ENCODE data around the gene ZNF681.

The ZNF681 gene

DNA sequence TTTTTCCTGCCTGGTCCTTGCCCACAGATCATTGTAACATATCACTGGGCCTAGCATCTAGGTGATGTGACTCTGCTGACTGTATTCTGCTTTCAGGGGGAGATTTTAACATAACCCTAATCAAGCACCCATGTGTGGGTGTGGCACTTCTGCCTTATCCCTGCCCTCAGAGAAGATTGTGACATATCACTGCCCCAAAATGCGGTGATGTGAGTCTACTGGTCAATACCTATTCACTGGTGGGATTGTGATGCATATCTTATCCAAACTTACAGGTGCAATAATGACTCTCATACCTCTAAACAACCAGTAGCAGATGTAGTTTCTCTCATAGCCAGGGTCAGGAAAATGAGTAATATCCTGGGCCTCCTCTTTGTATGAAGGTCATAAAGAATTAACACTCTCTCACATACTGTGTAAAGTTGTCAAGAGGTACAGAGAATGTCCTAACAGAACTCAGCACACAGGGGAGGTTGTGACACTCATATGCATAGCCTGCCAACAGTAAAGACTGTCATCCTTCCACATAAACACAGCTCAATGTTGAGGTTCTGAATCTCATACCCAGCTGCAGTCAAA lies 12.1 kb upstream of the ZNF681 start:
- TF ChIP-seq FOXP2 (optimal IDR thresholded peaks at IDR 0.05; ENCODE audit: borderline replicate concordance, extremely low read depth, extremely low read length, insufficient read depth), result no peak

DNA sequence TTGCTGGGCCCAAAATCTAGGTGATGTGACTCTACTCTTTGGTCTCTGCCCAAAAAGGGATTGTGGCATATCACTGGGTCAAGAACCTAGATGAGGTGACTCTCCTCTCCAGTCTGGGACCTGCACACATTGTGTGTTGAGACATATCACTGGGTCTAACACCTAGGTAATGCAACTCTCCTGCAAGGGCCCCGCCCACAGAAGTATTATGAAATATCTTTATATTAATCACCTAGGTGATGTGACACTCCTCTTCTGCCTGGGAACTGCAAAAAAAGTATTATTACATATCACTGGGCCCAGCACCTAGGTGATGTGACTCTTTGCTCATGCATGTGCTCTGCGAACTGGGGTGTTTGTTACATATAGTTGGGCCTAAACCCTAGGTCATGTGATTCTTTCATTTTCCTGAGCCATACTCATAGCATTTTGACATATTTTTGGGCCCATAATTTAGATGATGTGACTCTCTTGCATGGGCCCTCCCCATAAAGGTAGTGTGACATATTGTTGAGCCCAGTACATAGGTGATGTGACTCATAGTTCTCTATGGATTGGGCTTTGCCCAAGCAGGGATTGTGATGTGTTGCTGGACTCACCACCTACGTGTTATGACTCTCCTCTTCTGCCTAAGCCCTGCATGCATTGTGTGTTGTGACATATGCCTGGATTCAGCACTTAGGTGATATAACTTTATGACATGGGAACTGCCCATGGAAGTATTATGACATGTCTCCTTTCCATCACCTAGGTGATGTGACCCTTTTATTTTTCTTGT lies 11.2 kb upstream of the ZNF681 start:
- TF ChIP-seq SIN3A (IDR thresholded peaks at IDR 0.05; ENCODE audit: borderline replicate concordance, insufficient read depth, low read length), result no peak
- TF ChIP-seq FOXP2 (optimal IDR thresholded peaks at IDR 0.05; ENCODE audit: borderline replicate concordance, extremely low read depth, extremely low read length, insufficient read depth), result no peak
- no peak for TF ChIP-seq TAF1 (IDR thresholded peaks at IDR 0.05; ENCODE audit: borderline replicate concordance, insufficient read depth, low read length)
- TF ChIP-seq, protein P1, sequence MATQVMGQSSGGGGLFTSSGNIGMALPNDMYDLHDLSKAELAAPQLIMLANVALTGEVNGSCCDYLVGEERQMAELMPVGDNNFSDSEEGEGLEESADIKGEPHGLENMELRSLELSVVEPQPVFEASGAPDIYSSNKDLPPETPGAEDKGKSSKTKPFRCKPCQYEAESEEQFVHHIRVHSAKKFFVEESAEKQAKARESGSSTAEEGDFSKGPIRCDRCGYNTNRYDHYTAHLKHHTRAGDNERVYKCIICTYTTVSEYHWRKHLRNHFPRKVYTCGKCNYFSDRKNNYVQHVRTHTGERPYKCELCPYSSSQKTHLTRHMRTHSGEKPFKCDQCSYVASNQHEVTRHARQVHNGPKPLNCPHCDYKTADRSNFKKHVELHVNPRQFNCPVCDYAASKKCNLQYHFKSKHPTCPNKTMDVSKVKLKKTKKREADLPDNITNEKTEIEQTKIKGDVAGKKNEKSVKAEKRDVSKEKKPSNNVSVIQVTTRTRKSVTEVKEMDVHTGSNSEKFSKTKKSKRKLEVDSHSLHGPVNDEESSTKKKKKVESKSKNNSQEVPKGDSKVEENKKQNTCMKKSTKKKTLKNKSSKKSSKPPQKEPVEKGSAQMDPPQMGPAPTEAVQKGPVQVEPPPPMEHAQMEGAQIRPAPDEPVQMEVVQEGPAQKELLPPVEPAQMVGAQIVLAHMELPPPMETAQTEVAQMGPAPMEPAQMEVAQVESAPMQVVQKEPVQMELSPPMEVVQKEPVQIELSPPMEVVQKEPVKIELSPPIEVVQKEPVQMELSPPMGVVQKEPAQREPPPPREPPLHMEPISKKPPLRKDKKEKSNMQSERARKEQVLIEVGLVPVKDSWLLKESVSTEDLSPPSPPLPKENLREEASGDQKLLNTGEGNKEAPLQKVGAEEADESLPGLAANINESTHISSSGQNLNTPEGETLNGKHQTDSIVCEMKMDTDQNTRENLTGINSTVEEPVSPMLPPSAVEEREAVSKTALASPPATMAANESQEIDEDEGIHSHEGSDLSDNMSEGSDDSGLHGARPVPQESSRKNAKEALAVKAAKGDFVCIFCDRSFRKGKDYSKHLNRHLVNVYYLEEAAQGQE (IDR thresholded peaks at IDR 0.05; ENCODE audit: insufficient read depth in 1 of 2, low read depth in 2 of 2, low read length in 2 of 2), result no peak
- TF ChIP-seq POLR2AphosphoS5 (IDR thresholded peaks at IDR 0.05; ENCODE audit: low read depth, low read length), result no peak

DNA sequence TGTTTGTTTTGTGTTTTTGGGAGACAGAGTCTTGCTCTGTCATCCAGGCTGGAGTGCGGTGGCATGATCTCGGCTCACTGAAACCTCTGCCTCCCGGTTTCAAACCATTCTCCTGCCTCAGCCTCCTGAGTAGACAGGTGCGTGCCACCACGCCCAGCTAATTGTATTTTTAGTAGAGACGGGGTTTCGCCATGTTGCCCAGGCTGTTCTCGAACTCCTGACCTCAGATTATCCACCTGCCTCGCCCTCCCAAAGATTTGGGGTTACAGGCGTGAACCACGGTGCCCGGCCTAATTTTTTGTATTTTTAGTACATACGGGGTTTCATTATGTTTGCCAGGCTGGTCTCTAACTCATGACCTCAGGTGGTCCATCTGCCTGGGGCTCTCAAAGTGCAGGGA lies 8.3 kb upstream of the ZNF681 start:
- TF ChIP-seq SIN3A (IDR thresholded peaks at IDR 0.05; ENCODE audit: borderline replicate concordance, insufficient read depth, low read length), result no peak
- TF ChIP-seq FOXP2 (optimal IDR thresholded peaks at IDR 0.05; ENCODE audit: borderline replicate concordance, extremely low read depth, extremely low read length, insufficient read depth), result no peak
- no peak for TF ChIP-seq POLR2AphosphoS5 (IDR thresholded peaks at IDR 0.05; ENCODE audit: low read depth, low read length)
- TF ChIP-seq, protein P1 (IDR thresholded peaks at IDR 0.05; ENCODE audit: insufficient read depth in 1 of 2, low read depth in 2 of 2, low read length in 2 of 2), result no peak
- TF ChIP-seq TAF1 (IDR thresholded peaks at IDR 0.05; ENCODE audit: borderline replicate concordance, insufficient read depth, low read length), result no peak

DNA sequence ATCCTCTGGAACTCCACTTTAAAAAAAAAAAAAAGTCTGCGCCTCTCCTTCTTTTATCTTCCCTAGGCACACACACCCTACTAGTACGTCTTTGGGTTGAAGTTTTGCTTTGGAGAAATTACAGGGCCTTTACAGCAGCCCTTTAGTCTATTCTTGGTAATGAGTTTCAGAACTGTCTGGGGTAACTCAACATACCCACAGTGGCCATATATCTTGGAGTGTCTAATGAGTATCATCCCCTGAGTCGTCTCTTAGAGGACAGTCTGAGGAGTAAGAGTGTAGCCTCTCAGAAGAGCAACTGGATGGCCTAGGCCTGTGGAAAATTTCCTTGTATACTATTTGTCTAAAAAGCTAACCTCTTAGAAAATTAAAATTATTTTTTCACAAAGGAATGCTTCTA lies 6.1 kb upstream of the ZNF681 start:
- no peak for TF ChIP-seq TAF1 (IDR thresholded peaks at IDR 0.05; ENCODE audit: borderline replicate concordance, insufficient read depth, low read length)
- no peak for TF ChIP-seq FOXP2 (optimal IDR thresholded peaks at IDR 0.05; ENCODE audit: borderline replicate concordance, extremely low read depth, extremely low read length, insufficient read depth)
- TF ChIP-seq, protein P1 (IDR thresholded peaks at IDR 0.05; ENCODE audit: insufficient read depth in 1 of 2, low read depth in 2 of 2, low read length in 2 of 2), result no peak
- no peak for TF ChIP-seq POLR2AphosphoS5 (IDR thresholded peaks at IDR 0.05; ENCODE audit: low read depth, low read length)
- TF ChIP-seq SIN3A (IDR thresholded peaks at IDR 0.05; ENCODE audit: borderline replicate concordance, insufficient read depth, low read length), result no peak

DNA sequence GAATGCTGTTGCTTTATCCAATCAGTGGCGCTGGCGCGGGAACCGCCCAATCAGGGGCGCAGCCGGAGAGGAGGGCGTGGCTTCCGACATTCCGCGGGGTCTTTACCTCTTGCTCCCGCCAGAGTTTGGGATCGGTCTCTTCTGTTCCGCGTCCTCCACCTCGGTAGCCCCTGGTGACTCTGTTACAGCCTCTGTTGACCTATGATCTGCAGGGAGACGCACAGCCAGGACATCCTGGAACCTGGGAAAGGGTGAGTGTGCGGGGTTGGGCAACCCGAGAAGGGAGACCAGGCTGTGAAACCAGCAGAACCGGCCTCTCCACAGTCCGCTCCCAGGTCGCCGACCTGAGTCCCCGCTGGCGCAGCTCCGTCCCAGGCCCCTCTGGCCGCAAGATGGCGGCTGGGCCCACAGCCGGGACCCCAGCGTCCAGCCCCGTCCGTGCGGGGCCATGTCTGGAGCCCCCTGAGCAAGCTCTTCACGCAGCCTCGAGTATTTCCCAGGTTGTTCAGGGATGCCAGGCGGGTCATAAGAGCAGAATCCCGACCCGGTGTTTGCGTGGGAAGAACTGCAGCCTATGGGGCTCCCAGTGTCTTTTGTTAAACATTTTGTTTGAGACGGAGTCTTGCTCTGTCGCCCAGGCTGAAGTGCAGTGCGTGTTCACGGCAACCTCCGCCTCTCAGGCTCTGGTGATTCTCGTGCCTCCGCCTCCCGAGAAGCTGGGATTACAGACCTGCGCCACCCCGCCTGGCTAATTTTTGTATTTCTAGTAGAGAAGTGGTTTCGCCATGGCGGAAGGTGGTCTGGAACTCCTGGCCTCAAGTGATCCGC lies 4.4 kb upstream of the ZNF681 start:
- TF ChIP-seq TAF1 (IDR thresholded peaks at IDR 0.05; ENCODE audit: borderline replicate concordance, insufficient read depth, low read length) (no peak), SIN3A (IDR thresholded peaks at IDR 0.05; ENCODE audit: borderline replicate concordance, insufficient read depth, low read length) (no peak), FOXP2 (optimal IDR thresholded peaks at IDR 0.05; ENCODE audit: borderline replicate concordance, extremely low read depth, extremely low read length, insufficient read depth) (no peak), POLR2AphosphoS5 (IDR thresholded peaks at IDR 0.05; ENCODE audit: low read depth, low read length) (no peak)
- TF ChIP-seq, protein P1 (IDR thresholded peaks at IDR 0.05; ENCODE audit: insufficient read depth in 1 of 2, low read depth in 2 of 2, low read length in 2 of 2), result no peak
